OCI-LY1 (cell line): ENCODE data around the gene SMC5.
A peak's percentile ranks its signal among the peaks of the same experiment; 100 is the strongest.

Experiments
- H2AFZ ChIP-seq: fragments of 200-600 bp; sonication (generic), shearing (Covaris generic); 2 replicates; pipeline ENCODE4 v1.6.0; 2014; ENCODE audit warnings: antibody characterized with exemption, mild to moderate bottlenecking, low read length
- H3F3A ChIP-seq: fragments of 200-600 bp; sonication (generic), shearing (Covaris generic); 2 replicates; pipeline ENCODE4 v1.6.0; 2014; ENCODE audit warnings: mild to moderate bottlenecking, antibody characterized with exemption, low read length, moderate library complexity; ENCODE audit not compliant: insufficient read depth
- H3K27ac ChIP-seq: fragments of 200-600 bp; sonication (generic); 2 replicates; pipeline ENCODE4 v1.5.1; 2014; ENCODE audit warnings: low read length, mixed run types, mild to moderate bottlenecking, low read depth; ENCODE audit not compliant: poor library complexity, severe bottlenecking
- H3K27me3 ChIP-seq: fragments of 200-600 bp; sonication (generic); 2 replicates; pipeline ENCODE4 v1.6.0; 2014; ENCODE audit warnings: antibody characterized with exemption, mild to moderate bottlenecking, low read length, moderate library complexity; ENCODE audit not compliant: insufficient read depth
- H3K36me3 ChIP-seq: fragments of 200-600 bp; sonication (generic); 2 replicates; pipeline ENCODE4 v1.6.1; 2014; ENCODE audit warnings: mild to moderate bottlenecking, antibody characterized with exemption, low read length, moderate library complexity, mixed read lengths; ENCODE audit not compliant: insufficient read depth
- H3K4me1 ChIP-seq: fragments of 200-600 bp; sonication (generic); 2 replicates; pipeline ENCODE4 v1.5.1; 2014; ENCODE audit warnings: mild to moderate bottlenecking, low read length, moderate library complexity; ENCODE audit not compliant: insufficient read depth, severe bottlenecking
- H3K4me2 ChIP-seq: fragments of 200-600 bp; sonication (generic), shearing (Covaris generic); 2 replicates; pipeline ENCODE4 v1.6.1; 2014; ENCODE audit warnings: low read length
- H3K4me3 ChIP-seq: fragments of 200-600 bp; sonication (generic); 2 replicates; pipeline ENCODE4 v1.5.1; 2014; ENCODE audit warnings: low read length, low read depth, mild to moderate bottlenecking, mixed read lengths; ENCODE audit not compliant: poor library complexity, severe bottlenecking
- H3K79me2 ChIP-seq: fragments of 200-600 bp; shearing (Covaris generic); 2 replicates; pipeline ENCODE4 v1.6.1; 2016; ENCODE audit warnings: mixed run types, low read length, mixed read lengths; ENCODE audit not compliant: insufficient read depth
- H3K9ac ChIP-seq: fragments of 200-600 bp; sonication (generic), shearing (Covaris generic); 2 replicates; pipeline ENCODE4 v1.6.1; 2014; ENCODE audit warnings: mild to moderate bottlenecking, low read length, mixed read lengths
- H3K9me2 ChIP-seq: fragments of 200-600 bp; sonication (generic), shearing (Covaris generic); 2 replicates; pipeline ENCODE4 v1.6.1; 2014; ENCODE audit warnings: low read depth, mild to moderate bottlenecking, low read length, mixed read lengths
- H3K9me3 ChIP-seq: fragments of 200-600 bp; shearing (Covaris generic); 2 replicates; pipeline ENCODE4 v1.6.1; 2014; ENCODE audit warnings: low read length, mixed read lengths
- H4K20me1 ChIP-seq: fragments of 200-600 bp; sonication (generic), shearing (Covaris generic); 2 replicates; pipeline ENCODE4 v1.6.0; 2016; ENCODE audit warnings: mild to moderate bottlenecking, low read length; ENCODE audit not compliant: insufficient read depth
- EZH2 ChIP-seq: fragments of 200-600 bp; sonication (generic), shearing (Covaris generic); IDR thresholded peaks from 2 replicates; pipeline ENCODE4 v1.8.0; 2017; ENCODE audit warnings: borderline replicate concordance, mixed run types, mild to moderate bottlenecking, antibody characterized with exemption, low read length, moderate library complexity, mixed read lengths
- TF ChIP-seq, protein P1 (sequence below): fragments of 200-600 bp; sonication (generic), shearing (Covaris generic); IDR thresholded peaks from 2 replicates; pipeline ENCODE4 v1.5.1; 2017; ENCODE audit warnings: mild to moderate bottlenecking, antibody characterized with exemption, low read length, moderate library complexity, mixed read lengths

Gene SMC5

DNA sequence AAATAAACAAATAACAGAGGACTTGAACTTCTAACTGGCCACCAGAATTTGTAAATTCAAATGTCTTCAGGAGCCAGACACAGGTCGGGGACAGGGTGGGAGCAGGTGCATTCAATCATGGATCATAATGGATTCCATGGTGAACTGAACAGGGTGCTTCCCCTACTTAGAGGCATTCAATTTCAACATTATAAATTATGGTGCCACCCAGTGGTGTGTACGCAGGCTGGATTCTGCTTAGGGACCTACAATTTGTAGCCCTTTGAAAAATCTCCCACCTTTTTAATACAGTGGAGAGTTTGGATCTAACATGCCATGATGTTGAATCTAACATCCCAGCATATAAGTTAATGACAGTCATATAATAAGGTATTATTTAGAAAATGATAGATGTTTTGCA, 133.4 kb downstream of the SMC5 start:
- no peak overlapping the region for H2AFZ ChIP-seq
- H3K9me2 ChIP-seq = no peaks in the 10 kb centered on the region
- no peaks in the 10 kb centered on the region for H3K79me2 ChIP-seq
- H3K4me2 ChIP-seq = no peak overlapping the region
- no peak overlapping the region for H3K4me3 ChIP-seq
- no peak overlapping the region for H3K27ac ChIP-seq
- no peaks in the 10 kb centered on the region for H3K27me3 ChIP-seq
- H3K4me1 ChIP-seq = no peaks in the 10 kb centered on the region
- H3K9me3 ChIP-seq = no peaks in the 10 kb centered on the region
- TF ChIP-seq, protein P1, sequence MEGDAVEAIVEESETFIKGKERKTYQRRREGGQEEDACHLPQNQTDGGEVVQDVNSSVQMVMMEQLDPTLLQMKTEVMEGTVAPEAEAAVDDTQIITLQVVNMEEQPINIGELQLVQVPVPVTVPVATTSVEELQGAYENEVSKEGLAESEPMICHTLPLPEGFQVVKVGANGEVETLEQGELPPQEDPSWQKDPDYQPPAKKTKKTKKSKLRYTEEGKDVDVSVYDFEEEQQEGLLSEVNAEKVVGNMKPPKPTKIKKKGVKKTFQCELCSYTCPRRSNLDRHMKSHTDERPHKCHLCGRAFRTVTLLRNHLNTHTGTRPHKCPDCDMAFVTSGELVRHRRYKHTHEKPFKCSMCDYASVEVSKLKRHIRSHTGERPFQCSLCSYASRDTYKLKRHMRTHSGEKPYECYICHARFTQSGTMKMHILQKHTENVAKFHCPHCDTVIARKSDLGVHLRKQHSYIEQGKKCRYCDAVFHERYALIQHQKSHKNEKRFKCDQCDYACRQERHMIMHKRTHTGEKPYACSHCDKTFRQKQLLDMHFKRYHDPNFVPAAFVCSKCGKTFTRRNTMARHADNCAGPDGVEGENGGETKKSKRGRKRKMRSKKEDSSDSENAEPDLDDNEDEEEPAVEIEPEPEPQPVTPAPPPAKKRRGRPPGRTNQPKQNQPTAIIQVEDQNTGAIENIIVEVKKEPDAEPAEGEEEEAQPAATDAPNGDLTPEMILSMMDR = peak; percentile 57
- TF ChIP-seq EZH2 = no peak
- no peaks in the 10 kb centered on the region for H4K20me1 ChIP-seq
- no peaks in the 10 kb centered on the region for H3F3A ChIP-seq
- no peak overlapping the region for H3K9ac ChIP-seq
- H3K36me3 ChIP-seq = no peaks in the 10 kb centered on the region

DNA sequence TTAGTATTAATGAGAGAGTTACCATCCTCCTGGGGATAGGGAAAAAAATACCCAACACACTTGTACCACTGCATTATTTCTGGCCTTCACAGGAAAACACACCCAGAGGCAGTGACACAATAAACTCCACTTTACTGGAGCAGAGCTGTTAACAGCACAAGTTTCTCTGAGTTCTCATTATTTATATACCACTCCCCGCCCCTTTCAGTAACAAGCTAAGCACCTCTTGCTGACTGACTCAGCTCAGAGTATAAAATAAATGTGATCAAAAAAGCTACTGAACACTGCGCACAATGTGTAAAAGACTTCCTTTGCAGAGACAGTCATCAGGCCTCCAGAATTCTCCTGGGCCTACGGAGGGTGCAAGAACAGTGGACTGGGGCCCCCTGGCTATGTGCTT, 134.1 kb downstream of the SMC5 start:
- Histone ChIP-seq H3K9me2 (no peaks in the 10 kb centered on the region), H3K9me3 (no peaks in the 10 kb centered on the region), H3K4me3 (no peak overlapping the region), H3K36me3 (no peaks in the 10 kb centered on the region), H3F3A (no peaks in the 10 kb centered on the region), H4K20me1 (no peaks in the 10 kb centered on the region), H3K27ac (no peak overlapping the region), H3K79me2 (no peaks in the 10 kb centered on the region), H3K4me1 (peaks cover 5% of the 10 kb centered on the region), H2AFZ (no peak overlapping the region), H3K27me3 (no peaks in the 10 kb centered on the region), H3K4me2 (no peak overlapping the region), H3K9ac (no peak overlapping the region)
- TF ChIP-seq EZH2 = no peak
- TF ChIP-seq, protein P1 = no peak

DNA sequence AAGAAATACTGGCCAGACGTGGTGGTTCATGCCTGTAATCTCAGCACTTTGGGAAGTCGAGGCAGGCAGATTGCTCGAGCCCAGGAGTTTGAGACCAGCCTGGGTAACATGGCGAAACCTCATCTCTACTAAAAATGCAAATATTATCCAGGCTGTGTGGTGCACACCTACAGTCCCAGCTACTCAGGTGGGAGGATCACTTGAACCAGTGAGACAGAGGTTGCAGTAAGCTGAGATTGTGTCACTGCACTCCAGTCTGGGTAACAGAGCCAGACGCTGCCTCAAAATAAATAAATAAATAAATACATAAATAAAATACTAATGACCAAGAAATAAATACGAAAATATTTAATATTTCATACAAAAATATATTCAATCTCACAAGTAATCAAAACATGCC, 136.9 kb downstream of the SMC5 start:
- Histone ChIP-seq H3K36me3 (no peaks in the 10 kb centered on the region), H3K4me1 (peaks cover 14% of the 10 kb centered on the region)
- TF ChIP-seq EZH2 = no peak
- TF ChIP-seq, protein P1 = no peak

More for the DNA sequence above, 136.9 kb downstream of the SMC5 start:
- no peaks in the 10 kb centered on the region for H3K9me3 ChIP-seq
- H3K4me3 ChIP-seq = no peak overlapping the region
- H4K20me1 ChIP-seq = no peaks in the 10 kb centered on the region
- H3K27me3 ChIP-seq = no peaks in the 10 kb centered on the region
- no peaks in the 10 kb centered on the region for H3F3A ChIP-seq
- no peak overlapping the region for H3K4me2 ChIP-seq
- no peaks in the 10 kb centered on the region for H3K9me2 ChIP-seq
- no peak overlapping the region for H3K27ac ChIP-seq
- no peak overlapping the region for H3K9ac ChIP-seq
- H3K79me2 ChIP-seq = no peaks in the 10 kb centered on the region
- no peak overlapping the region for H2AFZ ChIP-seq
